GM19099 (cell line): ENCODE measurements around the gene ZNF468.

Experiments
- POLR2A ChIP-seq: IDR thresholded peaks from 3 replicates; pipeline ENCODE4 v1.6.1; 2011; ENCODE audit warnings: low read depth; ENCODE audit not compliant: insufficient read length; ENCODE audit errors: extremely low read depth

Gene ZNF468

GRCh38 chr19:52857378-52858191, at the start of gene ZNF468:
ZNF468 (minus strand) TSS chr19:52857619; CDS start chr19:52854272, 3,347 bp downstream.
- TF ChIP-seq POLR2A = peak; percentile 81

- TF ChIP-seq POLR2A = no peak
Measured at GRCh38 chr19:52901842-52902241, 44.4 kb upstream of the ZNF468 start.

GRCh38 chr19:52898101-52898500, 40.7 kb upstream of the ZNF468 start:
- no peak for TF ChIP-seq POLR2A

- TF ChIP-seq POLR2A = peak; percentile 85
Measured at GRCh38 chr19:52897138-52897935, 39.9 kb upstream of the ZNF468 start, which contains the start of gene ZNF320. ZNF320 (minus strand) TSS chr19:52897635; CDS start chr19:52890255, 7,380 bp downstream.

GRCh38 chr19:52896431-52897137, 39.2 kb upstream of the ZNF468 start:
- no peak for TF ChIP-seq POLR2A

- no peak for TF ChIP-seq POLR2A
Measured at GRCh38 chr19:52891336-52891735, 33.9 kb upstream of the ZNF468 start.

GRCh38 chr19:52889931-52890330, 32.5 kb upstream of the ZNF468 start:
- no peak for TF ChIP-seq POLR2A

- TF ChIP-seq POLR2A = no peak
Measured at GRCh38 chr19:52889076-52889475, 31.7 kb upstream of the ZNF468 start.

GRCh38 chr19:52880895-52881389, 23.5 kb upstream of the ZNF468 start:
- TF ChIP-seq POLR2A = no peak

- TF ChIP-seq POLR2A = no peak
Measured at GRCh38 chr19:52871466-52871865, 14.0 kb upstream of the ZNF468 start.

- no peak for TF ChIP-seq POLR2A
Measured at GRCh38 chr19:52825765-52826164, 31.7 kb downstream of the ZNF468 start.

GRCh38 chr19:52823676-52824075, 33.7 kb downstream of the ZNF468 start:
- no peak for TF ChIP-seq POLR2A

GRCh38 chr19:52821204-52821960, 36.0 kb downstream of the ZNF468 start, which contains the start of gene ZNF28:
ZNF28 (minus strand) TSS chr19:52821633; CDS start chr19:52817958, 3,675 bp downstream.
- peak; percentile 36 for TF ChIP-seq POLR2A

- no peak for TF ChIP-seq POLR2A
Measured at GRCh38 chr19:52809801-52810200, 47.6 kb downstream of the ZNF468 start.
